WTC11 (cell line): ENCODE data around the gene INO80E. TPM values are rescaled to one million over a fixed set of nuclear protein-coding genes. Genes with fewer than 3 reads are reported as not detected.

Experiments used
- ATAC-seq: fragments of 200-7000 bp; cut with Tn5 transposase; 2 replicates; pipeline ENCODE4 v1.10.0; 2021; ENCODE audit warnings: mild to moderate bottlenecking, moderate library complexity
- CTCF ChIA-PET: fragments of 300-600 bp; sonication (Branson Sonifier 250); formaldehyde crosslinking; loops from one replicate; lab custom pipeline; 2021; ENCODE audit warnings: antibody characterized with exemption; lab: Charles Lee
- POLR2A ChIA-PET: fragments of 350-600 bp; sonication (Branson Sonifier 250); formaldehyde crosslinking; loops from one replicate; lab custom pipeline; 2021; ENCODE audit warnings: antibody characterized with exemption; lab: Charles Lee
- DNase-seq: peaks from one replicate; pipeline ENCODE4 v3.0.0; 2021; ENCODE audit warnings: low spot score
- H3K27ac Mint-ChIP-seq: 2 replicates; pipeline ENCODE4 v1.8.0; 2021; ENCODE audit warnings: mixed read lengths
- H3K27me3 Mint-ChIP-seq: 2 replicates; pipeline ENCODE4 v1.8.0; 2021; ENCODE audit warnings: low read depth, mild to moderate bottlenecking, moderate library complexity, mixed read lengths
- H3K36me3 Mint-ChIP-seq: 2 replicates; pipeline ENCODE4 v1.8.0; 2021; ENCODE audit warnings: mixed read lengths
- H3K4me1 Mint-ChIP-seq: 2 replicates; pipeline ENCODE4 v1.8.0; 2022; ENCODE audit warnings: mixed read lengths
- H3K4me3 Mint-ChIP-seq: 2 replicates; pipeline ENCODE4 v1.8.0; 2021; ENCODE audit warnings: mild to moderate bottlenecking, moderate library complexity, mixed read lengths
- H3K9me3 Mint-ChIP-seq: 2 replicates; pipeline ENCODE4 v1.8.0; 2021; ENCODE audit warnings: mixed read lengths
- ATF3 ChIP-seq: sonication (generic); formaldehyde crosslinking; conservative IDR thresholded peaks from 2 replicates; pipeline ENCODE4 v1.8.1; 2022; ENCODE audit warnings: mild to moderate bottlenecking, missing genetic modification reagents
- ATF6 ChIP-seq: sonication (generic); formaldehyde crosslinking; IDR thresholded peaks from 2 replicates; pipeline ENCODE4 v1.8.1; 2023; ENCODE audit warnings: mild to moderate bottlenecking, missing genetic modification reagents
- ELF4 ChIP-seq: sonication (generic); formaldehyde crosslinking; IDR thresholded peaks from 2 replicates; pipeline ENCODE4 v1.8.1; 2022; ENCODE audit warnings: low read depth, mild to moderate bottlenecking, moderate library complexity, missing genetic modification reagents
- EMX1 ChIP-seq: fragments of 250-450 bp; sonication (Bioruptor Pico); IDR thresholded peaks from 2 replicates; pipeline ENCODE4 v1.8.0; 2021; ENCODE audit warnings: mild to moderate bottlenecking
- FOXK1 ChIP-seq: sonication (generic); formaldehyde crosslinking; IDR thresholded peaks from 2 replicates; pipeline ENCODE4 v1.8.0; 2022; ENCODE audit warnings: mild to moderate bottlenecking, moderate library complexity, missing genetic modification reagents
- FOXP1 ChIP-seq: sonication (generic); formaldehyde crosslinking; IDR thresholded peaks from 2 replicates; pipeline ENCODE4 v1.8.0; 2022; ENCODE audit warnings: missing genetic modification reagents, mild to moderate bottlenecking, moderate library complexity, borderline replicate concordance
- HMGA2 ChIP-seq: fragments of 250-450 bp; sonication (Bioruptor Pico); IDR thresholded peaks from 2 replicates; pipeline ENCODE4 v1.4.0; 2021; ENCODE audit warnings: mild to moderate bottlenecking, moderate library complexity
- IRF2 ChIP-seq: sonication (generic); formaldehyde crosslinking; IDR thresholded peaks from 2 replicates; pipeline ENCODE4 v1.8.0; 2022; ENCODE audit warnings: low read depth, missing genetic modification reagents, borderline replicate concordance
- MYBL2 ChIP-seq: sonication (generic); formaldehyde crosslinking; IDR thresholded peaks from 2 replicates; pipeline ENCODE4 v1.8.1; 2023; ENCODE audit warnings: mild to moderate bottlenecking, moderate library complexity, missing genetic modification reagents
- NR2C2 ChIP-seq: sonication (generic); formaldehyde crosslinking; IDR thresholded peaks from 2 replicates; pipeline ENCODE4 v1.8.0; 2022; ENCODE audit warnings: mild to moderate bottlenecking, missing genetic modification reagents
- NR3C1 ChIP-seq: sonication (generic); formaldehyde crosslinking; conservative IDR thresholded peaks from 2 replicates; pipeline ENCODE4 v1.8.1; 2023; ENCODE audit warnings: low read depth, mild to moderate bottlenecking, missing genetic modification reagents
- OVOL2 ChIP-seq: fragments of 250-450 bp; sonication (Bioruptor Pico); IDR thresholded peaks from 2 replicates; pipeline ENCODE4 v1.9.0; 2021; ENCODE audit warnings: mild to moderate bottlenecking, borderline replicate concordance
- PRRX2 ChIP-seq: fragments of 250-450 bp; sonication (Bioruptor Pico); IDR thresholded peaks from 2 replicates; pipeline ENCODE4 v1.8.0; 2021; ENCODE audit warnings: mild to moderate bottlenecking
- TEAD1 ChIP-seq: sonication (generic); formaldehyde crosslinking; IDR thresholded peaks from 2 replicates; pipeline ENCODE4 v1.8.0; 2022; ENCODE audit warnings: mild to moderate bottlenecking, missing genetic modification reagents
- TEAD4 ChIP-seq: sonication (generic); formaldehyde crosslinking; IDR thresholded peaks from 2 replicates; pipeline ENCODE4 v1.8.0; 2022; ENCODE audit warnings: mild to moderate bottlenecking, missing genetic modification reagents
- ZBTB43 ChIP-seq: sonication (generic); formaldehyde crosslinking; IDR thresholded peaks from 2 replicates; pipeline ENCODE4 v1.8.1; 2023; ENCODE audit warnings: mild to moderate bottlenecking, missing genetic modification reagents
- ZNF232 ChIP-seq: sonication (generic); formaldehyde crosslinking; IDR thresholded peaks from 2 replicates; pipeline ENCODE4 v1.8.0; 2022; ENCODE audit warnings: mild to moderate bottlenecking, missing genetic modification reagents
- ZSCAN18 ChIP-seq: fragments of 250-450 bp; sonication (Bioruptor Pico); IDR thresholded peaks from 2 replicates; pipeline ENCODE4 v2.1.2; 2022; ENCODE audit warnings: mild to moderate bottlenecking, moderate library complexity
- total RNA-seq: library from RNA; stranded (reverse); gene quantifications from 3 replicates; pipeline ENCODE4 v1.2.3, GENCODE V29; 2021
- TF ChIP-seq, protein P1 (sequence below): sonication (generic); formaldehyde crosslinking; IDR thresholded peaks from 2 replicates; pipeline ENCODE4 v1.8.1; 2023; ENCODE audit warnings: mild to moderate bottlenecking, missing genetic modification reagents, moderate library complexity
- TF ChIP-seq, protein P2 (sequence below): sonication (generic); formaldehyde crosslinking; IDR thresholded peaks from 2 replicates; pipeline ENCODE4 v1.8.1; 2023; ENCODE audit warnings: mild to moderate bottlenecking, missing genetic modification reagents, moderate library complexity
- TF ChIP-seq, protein P3 (sequence below): fragments of 250-450 bp; sonication (Bioruptor Pico); IDR thresholded peaks from 2 replicates; pipeline ENCODE4 v1.9.0; 2021; ENCODE audit warnings: mild to moderate bottlenecking

The INO80E gene
- total RNA-seq, 1 experiment from 2014 or later: 101 TPM

DNA sequence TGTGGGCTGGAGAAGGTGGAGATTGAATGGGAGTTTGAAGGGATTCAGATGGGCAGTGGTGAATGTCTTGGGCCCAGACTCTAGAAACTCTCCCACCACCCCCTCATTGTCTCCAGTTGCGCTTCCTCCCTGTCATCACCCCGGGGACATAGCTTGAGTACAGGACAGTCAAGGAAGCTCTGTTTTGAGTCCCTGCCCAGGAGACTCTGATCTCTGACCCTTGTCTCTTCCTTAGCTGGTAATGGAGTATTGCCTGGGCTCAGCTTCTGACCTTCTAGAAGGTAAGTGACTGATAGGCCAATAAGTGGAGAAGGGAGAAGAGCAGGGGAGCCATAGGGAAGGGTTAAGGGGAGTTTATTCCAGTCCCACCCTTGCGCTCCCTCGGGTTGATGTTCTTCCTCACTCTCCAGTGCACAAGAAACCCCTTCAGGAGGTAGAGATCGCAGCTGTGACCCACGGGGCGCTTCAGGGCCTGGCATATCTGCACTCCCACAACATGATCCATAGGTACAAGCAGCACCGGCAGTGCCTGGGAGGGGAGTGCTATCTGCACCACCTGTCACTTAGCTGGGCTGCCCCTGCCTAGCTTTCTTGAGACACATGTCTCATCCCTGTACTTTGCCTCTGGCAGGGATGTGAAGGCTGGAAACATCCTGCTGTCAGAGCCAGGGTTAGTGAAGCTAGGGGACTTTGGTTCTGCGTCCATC lies 17.3 kb upstream of the INO80E start:
- Mint-ChIP-seq H3K4me3 (no peak overlapping the region), H3K27ac (no peak overlapping the region), H3K36me3 (peaks cover 44% of the 10 kb centered on the region), H3K9me3 (no peaks in the 10 kb centered on the region), H3K4me1 (peaks cover 27% of the 10 kb centered on the region), H3K27me3 (no peaks in the 10 kb centered on the region)
- TF ChIP-seq ELF4 (CRISPR knock-in tag): no peak
- TF ChIP-seq, protein P1, sequence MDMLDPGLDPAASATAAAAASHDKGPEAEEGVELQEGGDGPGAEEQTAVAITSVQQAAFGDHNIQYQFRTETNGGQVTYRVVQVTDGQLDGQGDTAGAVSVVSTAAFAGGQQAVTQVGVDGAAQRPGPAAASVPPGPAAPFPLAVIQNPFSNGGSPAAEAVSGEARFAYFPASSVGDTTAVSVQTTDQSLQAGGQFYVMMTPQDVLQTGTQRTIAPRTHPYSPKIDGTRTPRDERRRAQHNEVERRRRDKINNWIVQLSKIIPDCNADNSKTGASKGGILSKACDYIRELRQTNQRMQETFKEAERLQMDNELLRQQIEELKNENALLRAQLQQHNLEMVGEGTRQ (CRISPR knock-in tag): no peak
- no peak for TF ChIP-seq FOXK1
- no peak for TF ChIP-seq ZNF232 (CRISPR knock-in tag)
- ATAC-seq (no peak), DNase-seq (no peak)
- CTCF ChIA-PET: interaction anchor here (1.8 to 1.9 kb wide), 2 partner anchors 22 to 53 kb away, joined by 4 to 5 read pairs; partner anchors contain the start of gene TLCD3B
- POLR2A ChIA-PET: no interaction called here

DNA sequence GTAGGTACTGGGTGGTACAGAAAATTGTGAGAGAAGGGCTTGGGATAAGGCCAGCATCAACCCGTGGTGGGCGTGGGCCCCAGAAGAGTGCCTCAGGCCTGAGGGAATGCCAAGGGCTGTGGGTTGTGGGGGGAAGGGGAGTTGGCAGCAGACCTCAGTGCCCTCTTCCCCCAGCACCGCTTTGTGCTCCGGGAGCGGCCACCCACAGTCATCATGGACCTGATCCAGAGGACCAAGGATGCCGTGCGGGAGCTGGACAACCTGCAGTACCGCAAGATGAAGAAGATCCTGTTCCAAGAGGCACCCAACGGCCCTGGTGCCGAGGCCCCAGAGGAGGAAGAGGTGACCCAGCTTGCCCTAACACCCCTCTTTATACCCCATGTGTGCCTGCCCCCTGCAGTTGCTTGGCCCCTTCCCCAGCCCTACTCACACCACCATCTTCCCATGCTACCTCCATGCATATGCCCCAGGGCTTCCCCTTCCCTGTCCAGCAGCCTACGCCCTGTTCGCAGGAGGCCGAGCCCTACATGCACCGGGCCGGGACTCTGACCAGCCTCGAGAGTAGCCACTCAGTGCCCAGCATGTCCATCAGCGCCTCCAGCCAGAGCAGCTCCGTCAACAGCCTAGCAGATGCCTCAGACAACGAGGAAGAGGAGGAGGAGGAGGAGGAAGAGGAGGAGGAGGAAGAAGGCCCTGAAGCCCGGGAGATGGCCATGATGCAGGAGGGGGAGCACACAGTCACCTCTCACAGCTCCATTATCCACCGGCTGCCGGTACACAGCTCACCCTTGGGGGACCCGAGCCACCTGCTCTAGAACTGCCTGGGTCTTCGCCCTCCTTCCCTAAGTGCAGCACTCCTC lies 13.3 kb upstream of the INO80E start:
- Mint-ChIP-seq H3K9me3 (no peaks in the 10 kb centered on the region), H3K27ac (no peak overlapping the region), H3K4me3 (no peak overlapping the region), H3K36me3 (peaks cover 69% of the 10 kb centered on the region), H3K27me3 (no peaks in the 10 kb centered on the region), H3K4me1 (no peaks in the 10 kb centered on the region)
- no peak for ATAC-seq
- POLR2A ChIA-PET: no interaction called here
- DNase-seq: no peak
- CTCF ChIA-PET: interaction anchor here (0.6 kb wide), 1 partner anchor 531 kb away, joined by 3 read pairs; no protein-coding TSS in a partner anchor
- TF ChIP-seq HMGA2 (CRISPR knock-in tag): no peak
- no peak for TF ChIP-seq ATF3 (CRISPR knock-in tag)
- no peak for TF ChIP-seq TEAD4 (CRISPR knock-in tag)
- TF ChIP-seq, protein P2, sequence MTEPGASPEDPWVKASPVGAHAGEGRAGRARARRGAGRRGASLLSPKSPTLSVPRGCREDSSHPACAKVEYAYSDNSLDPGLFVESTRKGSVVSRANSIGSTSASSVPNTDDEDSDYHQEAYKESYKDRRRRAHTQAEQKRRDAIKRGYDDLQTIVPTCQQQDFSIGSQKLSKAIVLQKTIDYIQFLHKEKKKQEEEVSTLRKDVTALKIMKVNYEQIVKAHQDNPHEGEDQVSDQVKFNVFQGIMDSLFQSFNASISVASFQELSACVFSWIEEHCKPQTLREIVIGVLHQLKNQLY (CRISPR knock-in tag): no peak
- TF ChIP-seq FOXP1 (CRISPR knock-in tag): no peak
- TF ChIP-seq, protein P3, sequence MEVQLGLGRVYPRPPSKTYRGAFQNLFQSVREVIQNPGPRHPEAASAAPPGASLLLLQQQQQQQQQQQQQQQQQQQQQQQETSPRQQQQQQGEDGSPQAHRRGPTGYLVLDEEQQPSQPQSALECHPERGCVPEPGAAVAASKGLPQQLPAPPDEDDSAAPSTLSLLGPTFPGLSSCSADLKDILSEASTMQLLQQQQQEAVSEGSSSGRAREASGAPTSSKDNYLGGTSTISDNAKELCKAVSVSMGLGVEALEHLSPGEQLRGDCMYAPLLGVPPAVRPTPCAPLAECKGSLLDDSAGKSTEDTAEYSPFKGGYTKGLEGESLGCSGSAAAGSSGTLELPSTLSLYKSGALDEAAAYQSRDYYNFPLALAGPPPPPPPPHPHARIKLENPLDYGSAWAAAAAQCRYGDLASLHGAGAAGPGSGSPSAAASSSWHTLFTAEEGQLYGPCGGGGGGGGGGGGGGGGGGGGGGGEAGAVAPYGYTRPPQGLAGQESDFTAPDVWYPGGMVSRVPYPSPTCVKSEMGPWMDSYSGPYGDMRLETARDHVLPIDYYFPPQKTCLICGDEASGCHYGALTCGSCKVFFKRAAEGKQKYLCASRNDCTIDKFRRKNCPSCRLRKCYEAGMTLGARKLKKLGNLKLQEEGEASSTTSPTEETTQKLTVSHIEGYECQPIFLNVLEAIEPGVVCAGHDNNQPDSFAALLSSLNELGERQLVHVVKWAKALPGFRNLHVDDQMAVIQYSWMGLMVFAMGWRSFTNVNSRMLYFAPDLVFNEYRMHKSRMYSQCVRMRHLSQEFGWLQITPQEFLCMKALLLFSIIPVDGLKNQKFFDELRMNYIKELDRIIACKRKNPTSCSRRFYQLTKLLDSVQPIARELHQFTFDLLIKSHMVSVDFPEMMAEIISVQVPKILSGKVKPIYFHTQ (CRISPR knock-in tag): no peak
- no peak for TF ChIP-seq TEAD1 (CRISPR knock-in tag)
- TF ChIP-seq ZSCAN18 (CRISPR knock-in tag): no peak
- TF ChIP-seq NR2C2 (CRISPR knock-in tag): no peak
- no peak for TF ChIP-seq OVOL2
- TF ChIP-seq IRF2 (CRISPR knock-in tag): no peak
- no peak for TF ChIP-seq MYBL2 (CRISPR knock-in tag)
- no peak for TF ChIP-seq ATF6 (CRISPR knock-in tag)
- no peak for TF ChIP-seq ZBTB43 (CRISPR knock-in tag)
- no peak for TF ChIP-seq PRRX2
- no peak for TF ChIP-seq NR3C1 (CRISPR knock-in tag)
- no peak for TF ChIP-seq EMX1
